NCI-H146 (cell line): Measurements from ENCODE around the gene PVRIG.
A peak's percentile ranks its signal among the peaks of the same experiment; 100 is the strongest.
"Not testable (repeated sequence)": the region's sequence is repeated elsewhere in the genome, so short reads cannot be mapped to it uniquely, and the experiment has no call there.

ENCODE experiments used
- DNase-seq: peaks from one replicate; lab custom pipeline; 2025; lab: John Stamatoyannopoulos, UW

Gene PVRIG

GRCh38 chr7:100219801-100220585, at the start of gene PVRIG:
Gene PVRIG, plus strand, starts transcription at chr7:100219949. Its CDS starts 22 bp downstream, at chr7:100219971.
- DNase-seq = not testable (repeated sequence)

- DNase-seq = no peak
Observed at GRCh38 chr7:100170101-100170897, 49.5 kb upstream of the PVRIG start.

DNA sequence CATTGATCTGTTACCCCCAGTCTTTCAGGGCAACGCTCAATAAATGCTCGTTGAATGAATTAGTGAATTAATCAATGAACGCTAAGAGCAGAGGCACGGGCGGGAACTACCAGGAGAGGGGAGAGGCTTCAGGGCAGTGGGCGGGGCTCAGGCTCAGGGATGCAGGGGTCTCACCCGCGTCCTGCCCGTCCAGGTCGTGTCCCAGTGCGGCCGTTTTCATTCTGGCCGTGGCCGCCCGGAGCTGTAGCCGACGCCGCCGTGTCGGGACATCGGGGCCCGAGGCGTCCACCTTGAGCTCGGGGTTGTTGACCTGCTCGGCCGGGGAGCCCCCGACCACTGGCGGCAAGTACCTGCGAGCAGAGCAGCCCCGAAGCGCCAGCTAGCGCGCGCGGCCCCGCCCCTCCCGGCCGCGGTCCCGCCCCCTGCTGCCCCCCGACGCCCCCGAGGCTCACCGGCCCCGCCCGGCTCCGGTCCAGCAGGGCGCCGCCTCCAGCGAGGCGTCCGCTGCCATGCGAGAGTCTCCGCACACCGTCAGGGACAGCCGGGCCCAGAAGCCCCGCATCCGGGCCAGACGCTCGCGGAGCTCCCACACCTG, 48.6 kb upstream of the PVRIG start:
- peak; percentile 40 for DNase-seq

GRCh38 chr7:100171840-100172239, 47.9 kb upstream of the PVRIG start:
- DNase-seq = no peak

GRCh38 chr7:100173806-100174495, 45.8 kb upstream of the PVRIG start:
- DNase-seq = no peak

DNA sequence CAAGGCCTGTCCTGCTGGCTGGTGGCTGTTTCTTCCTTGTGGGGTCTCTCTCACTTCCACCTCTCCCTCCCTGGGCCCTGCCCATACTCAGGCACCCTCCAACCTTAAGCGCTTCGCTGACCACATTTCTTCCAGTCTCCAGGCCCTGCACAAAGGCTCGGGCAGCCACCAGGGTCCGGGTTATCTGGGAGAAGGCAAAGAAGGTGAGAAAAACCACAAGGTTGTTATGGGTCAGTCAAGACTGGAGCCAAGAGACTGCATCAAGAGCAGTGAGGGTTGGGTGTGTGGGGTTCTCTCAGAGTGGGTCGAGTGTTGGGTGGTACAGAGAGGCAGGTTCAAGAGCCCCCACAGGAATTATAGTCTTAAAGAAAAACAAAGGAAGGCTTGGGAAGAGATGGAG, 45.2 kb upstream of the PVRIG start:
- no peak for DNase-seq

- DNase-seq = no peak
Observed at GRCh38 chr7:100175296-100175935, 44.3 kb upstream of the PVRIG start.

- peak; percentile 42 for DNase-seq
Observed at GRCh38 chr7:100176096-100177044, 43.4 kb upstream of the PVRIG start.

GRCh38 chr7:100177045-100178001, 42.4 kb upstream of the PVRIG start, which contains the start of the genes GPC2 and STAG3:
Gene GPC2, minus strand, starts transcription at chr7:100177381. Its CDS starts 182 bp downstream, at chr7:100177199.
Gene STAG3, plus strand, starts transcription at chr7:100177918. Its CDS starts 2,639 bp downstream, at chr7:100180557.
- DNase-seq = peak; percentile 97

DNA sequence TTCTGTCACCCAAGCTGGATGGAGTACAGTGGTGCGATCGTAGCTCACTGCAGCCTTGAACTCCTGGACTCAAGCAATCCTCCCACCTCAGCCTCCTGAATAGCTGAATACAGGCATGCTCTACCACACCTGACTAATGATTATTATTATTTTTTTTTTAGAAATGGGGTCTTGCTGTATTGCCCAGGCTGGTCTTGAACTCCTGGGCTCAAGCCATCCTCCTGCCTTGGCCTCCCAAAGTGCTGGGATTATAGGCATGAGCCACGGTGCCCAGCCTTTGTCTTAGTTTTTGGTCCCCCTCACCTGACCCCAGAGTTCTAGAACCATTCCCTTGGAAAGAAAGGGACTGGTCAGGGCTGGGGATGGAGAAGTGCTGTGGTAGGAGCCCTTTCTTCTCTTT, 39.7 kb upstream of the PVRIG start:
- DNase-seq = not testable (repeated sequence)

GRCh38 chr7:100182616-100183015, 37.1 kb upstream of the PVRIG start:
- DNase-seq = not testable (repeated sequence)

DNA sequence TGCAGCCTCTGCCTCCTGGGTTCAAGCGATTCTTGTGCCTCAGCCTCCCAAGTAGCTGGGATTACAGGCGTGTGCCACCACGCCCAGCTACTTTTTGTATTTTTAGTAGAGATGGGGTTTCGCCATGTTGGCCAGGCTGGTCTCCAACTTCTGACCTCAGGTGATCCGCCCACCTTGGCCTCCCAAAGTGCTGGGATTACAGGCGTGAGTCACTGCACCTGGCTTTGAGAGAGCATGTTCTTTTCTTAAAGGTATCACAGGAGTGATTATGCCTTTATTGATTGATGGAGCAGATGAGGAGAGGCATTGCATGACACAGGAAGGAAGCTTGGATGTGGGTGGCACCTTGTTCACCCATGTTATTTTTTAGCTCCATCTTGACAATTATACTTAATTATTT, 36.7 kb upstream of the PVRIG start:
- DNase-seq = peak; percentile 28

GRCh38 chr7:100185726-100186125, 34.0 kb upstream of the PVRIG start:
- no peak for DNase-seq

- DNase-seq = no peak
Observed at GRCh38 chr7:100189061-100189460, 30.7 kb upstream of the PVRIG start.

DNA sequence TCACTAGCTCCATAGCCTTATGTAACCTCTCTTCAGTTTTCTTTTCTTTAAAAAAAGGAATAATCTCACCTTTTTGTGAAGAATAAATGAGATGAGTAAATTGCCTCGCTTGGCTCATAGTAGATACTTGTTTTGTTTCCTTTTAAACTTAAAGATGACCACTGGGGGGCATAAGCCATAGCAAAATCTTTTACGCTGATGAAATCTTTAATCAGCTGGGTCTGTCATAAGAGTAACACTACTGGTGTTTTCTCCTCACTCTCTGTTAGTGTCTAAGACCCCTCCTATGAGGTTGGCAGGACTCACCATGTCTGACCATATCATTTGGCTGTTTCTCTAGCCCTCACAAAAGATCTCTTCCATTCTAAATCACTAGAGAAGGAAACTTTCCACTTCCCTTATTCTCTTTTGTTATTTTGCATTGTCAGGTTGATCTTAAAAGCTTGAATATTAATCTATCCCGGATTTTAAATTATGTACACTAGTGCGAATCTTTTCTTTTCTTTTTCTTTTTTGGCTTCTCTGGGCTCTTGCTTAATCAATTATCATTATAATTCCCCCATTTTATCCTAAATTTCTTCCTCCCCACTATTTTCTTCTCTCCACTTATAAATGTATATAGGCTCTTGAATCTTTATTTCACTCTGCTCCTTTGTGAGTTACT, 29.6 kb upstream of the PVRIG start:
- no peak for DNase-seq

- no peak for DNase-seq
Observed at GRCh38 chr7:100191775-100192174, 28.0 kb upstream of the PVRIG start.

- not testable (repeated sequence) for DNase-seq
Observed at GRCh38 chr7:100192281-100192862, 27.4 kb upstream of the PVRIG start.

DNA sequence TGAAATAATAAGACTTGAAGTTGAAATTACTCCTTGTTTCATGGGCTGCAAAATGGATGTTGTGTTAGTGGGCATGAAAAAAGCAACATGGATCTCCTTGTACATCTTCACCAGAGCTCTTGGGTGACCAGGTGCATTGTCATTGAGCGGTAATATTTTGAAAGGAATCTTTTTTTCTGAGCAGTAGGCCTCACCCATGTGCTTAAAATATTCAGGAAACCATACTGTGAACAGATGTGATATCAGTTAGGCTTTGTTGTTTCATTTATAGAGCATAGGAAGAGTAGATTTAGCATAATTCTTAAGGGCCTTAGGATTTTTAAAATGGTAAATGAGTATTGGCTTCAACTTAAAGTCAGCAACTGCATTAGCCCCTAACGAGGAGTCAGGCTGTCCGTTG, 26.8 kb upstream of the PVRIG start:
- no peak for DNase-seq
